ENCODE results near the gene PCGF2.
"Not testable (repeated sequence)": the region's sequence is repeated elsewhere in the genome, so short reads cannot be mapped to it uniquely, and the experiment has no call there.

Gene PCGF2
- total RNA-seq = 0.04 to 2.8 (median 0.29) reads per million in 17 experiments

GRCh38 chr17:38748149-38748891, at the start of gene PCGF2:
Gene PCGF2, minus strand, starts transcription at chr17:38748336. Its CDS starts 7,934 bp downstream, at chr17:38740402.
- peak in 1 of 4 experiments; percentile 22 for DNase-seq

DNA sequence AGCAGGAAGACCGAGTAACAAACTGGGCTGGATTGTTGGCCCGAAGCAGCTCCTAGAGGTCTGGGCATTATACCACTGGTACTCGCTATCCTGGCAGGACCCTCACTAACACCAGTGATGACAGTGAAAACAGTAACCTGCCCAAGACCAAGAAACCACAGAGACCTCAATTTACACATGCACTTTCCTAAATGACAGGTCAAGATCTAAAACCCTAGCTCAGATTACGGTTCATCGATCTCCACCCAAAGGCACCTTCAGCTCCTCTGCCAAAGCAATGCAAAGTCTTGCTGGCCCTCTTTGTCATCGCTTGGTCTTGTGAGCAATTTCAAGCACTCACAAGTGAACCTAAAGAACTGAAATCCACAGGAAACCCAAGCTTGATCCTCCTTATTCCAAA, 49.7 kb upstream of the PCGF2 start:
- DNase-seq = no peak

DNA sequence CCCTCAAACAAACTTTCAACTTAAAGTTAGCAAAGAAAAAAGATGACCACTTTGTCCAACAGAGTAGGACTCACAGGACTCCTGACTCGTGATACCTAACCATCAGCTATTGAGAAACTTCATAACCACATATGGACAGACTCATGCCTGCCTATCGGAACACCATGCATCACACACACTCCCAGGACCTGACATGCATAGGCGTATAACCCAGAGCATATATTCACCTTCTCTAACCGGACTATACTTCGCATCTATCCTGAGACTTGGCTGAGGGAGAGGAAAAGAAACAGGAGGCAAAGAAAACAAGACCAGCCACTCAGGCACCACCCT, 49.0 kb upstream of the PCGF2 start:
- DNase-seq = peak in 3 of 4 experiments; percentile 40

- DNase-seq = peak in 3 of 4 experiments; percentile 37 to 45 (median 39)
Measured at GRCh38 chr17:38796451-38797157, 48.5 kb upstream of the PCGF2 start.

- no peak for DNase-seq
Measured at GRCh38 chr17:38794221-38794620, 46.1 kb upstream of the PCGF2 start.

- DNase-seq = no peak
Measured at GRCh38 chr17:38791162-38791561, 43.0 kb upstream of the PCGF2 start.

- DNase-seq = not testable (repeated sequence)
Measured at GRCh38 chr17:38790148-38790707, 42.1 kb upstream of the PCGF2 start.

- DNase-seq = no peak
Measured at GRCh38 chr17:38789185-38789584, 41.0 kb upstream of the PCGF2 start.

GRCh38 chr17:38787999-38788398, 39.9 kb upstream of the PCGF2 start:
- DNase-seq = not testable (repeated sequence)

DNA sequence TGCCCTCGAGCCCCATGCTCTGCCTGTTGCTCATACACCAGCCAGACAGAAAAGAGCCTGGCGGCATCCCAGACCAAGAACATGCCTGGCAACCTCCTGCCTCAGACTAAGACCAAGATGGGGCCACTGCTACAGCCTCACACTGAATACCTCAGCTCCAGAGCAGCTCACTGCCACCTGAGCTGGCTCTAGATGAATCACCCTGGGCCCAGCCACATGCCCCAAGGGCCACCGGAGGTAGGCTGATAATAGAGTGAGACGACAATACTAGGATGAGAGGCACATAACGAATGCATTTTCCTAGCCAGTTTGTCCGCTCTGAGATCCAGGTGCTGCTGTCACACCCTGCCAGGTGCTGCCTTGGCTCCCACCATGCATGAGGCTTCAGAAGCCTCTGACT, 38.2 kb upstream of the PCGF2 start:
- DNase-seq = no peak

DNA sequence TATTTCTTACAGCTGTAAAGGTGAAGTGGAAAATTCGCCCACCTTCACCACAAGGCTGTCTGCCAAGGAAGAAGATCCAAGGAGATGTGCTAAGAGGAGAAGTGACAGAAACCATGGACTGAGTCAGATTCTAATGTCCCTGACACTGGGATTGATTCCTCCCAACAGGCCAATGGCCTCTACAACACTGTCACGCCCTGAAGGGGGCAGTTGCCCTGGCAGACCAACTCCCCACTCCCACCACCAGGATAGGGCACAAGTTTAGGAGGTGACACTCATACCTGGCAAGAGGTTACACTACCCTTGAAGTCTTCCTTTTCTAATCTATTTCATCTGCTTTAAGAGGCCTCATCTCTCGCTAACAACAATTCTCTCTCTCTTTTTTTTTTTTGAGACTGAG, 35.1 kb upstream of the PCGF2 start:
- DNase-seq = no peak

- no peak for DNase-seq
Measured at GRCh38 chr17:38779965-38780752, 32.0 kb upstream of the PCGF2 start.

- DNase-seq = no peak
Measured at GRCh38 chr17:38777641-38778250, 29.6 kb upstream of the PCGF2 start.

DNA sequence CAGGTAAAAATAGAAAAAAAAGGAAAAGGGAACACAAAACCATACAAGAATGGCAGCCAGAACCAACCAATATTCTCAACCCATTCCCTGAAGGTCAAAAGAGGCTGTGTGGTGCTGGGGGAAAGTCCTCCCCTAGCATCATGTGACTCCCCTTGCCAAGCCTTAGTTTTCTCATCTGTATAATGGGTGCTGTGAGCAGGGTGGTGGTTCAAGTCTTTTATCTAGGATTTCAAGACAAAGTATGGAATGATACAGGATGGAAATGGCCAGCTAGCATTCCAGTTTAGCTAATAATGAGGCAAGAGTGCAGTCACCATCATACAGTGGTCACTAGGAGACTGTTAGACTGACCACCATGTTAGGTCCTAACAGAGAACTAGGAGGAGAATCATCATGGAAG, 25.1 kb upstream of the PCGF2 start:
- no peak for DNase-seq

DNA sequence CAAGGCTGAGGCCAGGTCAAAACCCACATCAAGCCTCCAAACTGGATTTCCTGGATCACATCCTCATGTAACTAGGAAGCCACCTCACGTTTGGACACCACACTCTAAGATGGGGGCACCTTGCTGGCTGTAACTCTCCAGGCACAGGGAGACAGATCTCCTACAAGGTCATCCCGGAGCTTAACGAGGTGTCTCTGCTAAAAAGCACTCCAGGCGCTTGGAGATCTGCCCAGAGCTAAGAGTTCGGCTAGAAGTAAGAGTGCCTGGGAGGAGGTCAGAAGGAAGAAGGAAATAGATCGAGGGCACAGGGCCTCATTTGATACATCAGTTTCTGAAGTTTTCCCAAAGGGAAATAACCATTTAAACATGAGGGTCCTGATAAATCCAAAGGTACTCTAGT, 20.3 kb upstream of the PCGF2 start:
- no peak for DNase-seq

GRCh38 chr17:38766341-38766740, 18.2 kb upstream of the PCGF2 start:
- DNase-seq = no peak

DNA sequence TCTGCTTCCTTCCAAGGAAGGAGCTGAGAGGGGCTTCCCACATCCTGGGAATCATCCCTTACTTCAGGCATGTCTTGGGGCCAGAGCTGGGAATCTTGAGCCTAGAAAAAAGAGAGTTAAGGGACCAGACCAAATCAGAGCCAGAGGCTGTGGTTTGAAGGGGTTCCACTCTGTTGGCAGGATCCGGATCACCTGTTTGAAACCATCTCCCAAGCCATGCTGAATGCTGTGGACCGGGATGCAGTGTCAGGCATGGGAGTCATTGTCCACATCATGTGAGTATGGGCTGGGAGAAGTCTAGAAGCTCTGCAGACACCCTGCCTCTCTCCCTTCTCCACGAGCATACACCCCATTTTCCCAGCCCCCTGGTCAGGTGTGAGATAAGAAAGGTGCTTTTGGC, 14.1 kb upstream of the PCGF2 start:
- DNase-seq = no peak

DNA sequence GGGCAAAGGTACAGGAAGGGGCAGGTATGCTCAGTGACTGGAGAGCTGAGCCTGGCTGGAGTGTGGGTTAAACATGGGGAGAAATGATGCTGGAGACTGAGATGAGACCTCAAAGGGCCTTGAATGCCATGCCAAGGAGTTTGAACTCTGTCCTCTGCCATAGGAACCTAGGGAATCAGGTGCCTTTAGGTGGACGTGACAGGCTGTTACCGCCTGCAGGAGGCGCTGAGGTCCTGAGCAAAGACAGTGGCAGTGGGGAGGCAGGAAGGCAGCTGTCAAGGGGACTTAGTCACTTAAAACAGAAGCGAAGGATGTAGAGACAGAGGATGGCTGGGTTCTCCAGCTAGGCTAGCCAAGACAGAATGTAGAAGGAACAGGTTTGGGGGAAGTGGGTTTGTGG, 13.5 kb upstream of the PCGF2 start:
- peak in 2 of 4 experiments; percentile 14 to 35 for DNase-seq

DNA sequence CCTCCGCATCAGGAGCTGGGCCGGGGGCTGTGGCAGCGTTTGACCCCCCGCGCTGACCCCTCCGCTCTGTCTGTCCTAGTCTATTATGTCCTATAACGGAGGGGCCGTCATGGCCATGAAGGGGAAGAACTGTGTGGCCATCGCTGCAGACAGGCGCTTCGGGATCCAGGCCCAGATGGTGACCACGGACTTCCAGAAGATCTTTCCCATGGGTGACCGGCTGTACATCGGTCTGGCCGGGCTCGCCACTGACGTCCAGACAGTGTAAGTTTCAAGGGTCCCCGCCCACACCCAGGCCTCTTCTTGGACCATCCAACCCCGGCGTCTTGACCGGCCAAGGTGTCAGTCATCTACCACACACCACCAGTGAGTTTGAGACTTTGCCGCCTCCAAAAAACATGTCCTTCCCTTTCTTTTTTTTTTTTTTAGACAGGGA, 5.0 kb upstream of the PCGF2 start:
- DNase-seq = peak in 1 of 4 experiments; percentile 5

DNA sequence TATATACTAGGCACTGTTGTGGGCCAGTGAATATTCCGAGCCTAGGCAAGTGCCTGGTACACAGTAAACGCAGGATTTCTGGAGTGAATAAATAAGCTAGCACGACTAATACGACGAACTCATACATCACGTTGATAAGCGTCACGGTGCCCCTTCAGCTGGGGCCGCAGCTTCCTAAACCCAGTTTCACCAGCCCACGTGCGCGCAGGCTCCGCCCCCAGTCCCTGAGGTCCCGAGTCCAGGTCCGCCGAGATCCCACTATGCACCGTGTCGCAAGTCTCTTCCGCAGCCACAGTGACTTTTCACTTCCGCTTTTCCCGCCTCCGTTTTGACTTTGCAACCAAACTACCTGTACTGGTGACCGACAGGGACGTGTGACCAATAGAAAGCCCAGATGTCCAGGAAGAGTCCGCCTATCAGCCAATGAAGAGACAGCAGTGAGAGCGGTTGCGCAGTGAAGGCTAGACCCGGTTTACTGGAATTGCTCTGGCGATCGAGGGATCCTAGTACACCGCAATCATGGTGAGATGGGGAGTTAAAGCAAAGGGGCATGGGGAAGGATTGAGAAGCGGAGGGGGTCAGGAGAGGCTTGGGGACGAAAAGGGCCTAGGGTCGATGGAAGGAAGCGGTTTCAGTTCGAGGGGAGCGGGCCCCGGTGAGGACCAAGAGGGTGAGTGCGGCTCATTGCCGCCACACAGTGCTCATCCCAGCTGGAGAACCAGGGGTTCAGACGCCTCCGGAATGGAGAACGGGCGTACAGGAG, 4.4 kb upstream of the PCGF2 start, which contains the start of gene PSMB3:
Gene PSMB3, plus strand, starts transcription at position 434 of the 763 bp plus-strand sequence. Its CDS starts 86 bp downstream, at position 520.
- DNase-seq = peak; percentile 99 to 100 (median 100)

- peak; percentile 87 to 95 (median 92) for DNase-seq
Measured at GRCh38 chr17:38751808-38752307, 3.7 kb upstream of the PCGF2 start.

All from suppressor macrophage (primary cell).